Measurements from ENCODE around the gene SAP130. TPM values are rescaled to one million over a fixed set of nuclear protein-coding genes. Genes with fewer than 3 reads are reported as not detected.

Gene SAP130
- total RNA-seq, 1 experiment from 2014 or later = 45.6 TPM

GRCh38 chr2:127893494-127893893 lies 134.4 kb downstream of the SAP130 start:
- H3K79me2 ChIP-seq (ENCODE audit: insufficient read depth, low read length) = no peaks in the 10 kb centered on the region
- H3K23me2 ChIP-seq (ENCODE audit: insufficient read length, low read depth, low read length, poor library complexity, severe bottlenecking) = no peaks in the 10 kb centered on the region
- no peak overlapping the region for H2BK12ac ChIP-seq (ENCODE audit: insufficient read length, low read depth, low read length)
- H3K27ac ChIP-seq (ENCODE audit: insufficient read length, low read depth, low read length) = no peak overlapping the region
- peak; percentile 85 for DNase-seq
- H3K27me3 Mint-ChIP-seq (ENCODE audit: low read depth) = no peaks in the 10 kb centered on the region
- peak overlapping the region in 2 of 3 experiments; percentile 46 to 68; a peak in 3 of 7 replicates for H3K27ac Mint-ChIP-seq
- no peaks in the 10 kb centered on the region for H3K27me3 ChIP-seq (ENCODE audit: insufficient read depth, low read length)
- H3K4me1 Mint-ChIP-seq = peaks cover 15 to 26% of the 10 kb centered on the region in 2 experiments
- H4K91ac ChIP-seq (ENCODE audit: insufficient read length, low read depth, low read length) = no peak overlapping the region
- no peak overlapping the region for H3K14ac ChIP-seq (ENCODE audit: insufficient read depth, low read length)
- H3K9me3 ChIP-seq (ENCODE audit: control insufficient read depth, low read depth, low read length) = no peaks in the 10 kb centered on the region
- H2AFZ ChIP-seq (ENCODE audit: low read length) = no peak overlapping the region
- no peak overlapping the region for H3K23ac ChIP-seq (ENCODE audit: insufficient read length, low read depth, low read length)
- no peak overlapping the region for H2BK20ac ChIP-seq (ENCODE audit: low read depth, low read length, poor library complexity, severe bottlenecking)
- no peaks in the 10 kb centered on the region for H3K79me1 ChIP-seq (ENCODE audit: insufficient read depth, low read depth, low read length, poor library complexity, severe bottlenecking)
- no peak for TF ChIP-seq CTCF (conservative IDR thresholded peaks at IDR 0.05)
- H4K20me1 ChIP-seq (ENCODE audit: control insufficient read depth, insufficient read depth, insufficient read length) = no peaks in the 10 kb centered on the region
- H3K36me3 Mint-ChIP-seq (ENCODE audit: insufficient read depth in 1 of 3, low read depth in 3 of 3) = peaks cover 2 to 11% (median 2%) of the 10 kb centered on the region in 3 experiments; a peak in 5 of 7 replicates
- no peak overlapping the region for H4K8ac ChIP-seq (replicated peaks; ENCODE audit: insufficient read length, low read depth, low read length)
- H2BK15ac ChIP-seq (ENCODE audit: low read depth, low read length) = no peak overlapping the region
- H3K4ac ChIP-seq (ENCODE audit: low read depth, low read length) = no peak overlapping the region
- H3K4me1 ChIP-seq (ENCODE audit: insufficient read depth, low read length) = no peaks in the 10 kb centered on the region
- H2BK5ac ChIP-seq (ENCODE audit: insufficient read length, low read length) = no peak overlapping the region
- no peak overlapping the region for H3K4me2 ChIP-seq (ENCODE audit: insufficient read depth, insufficient read length, low read length)
- no peak overlapping the region for H4K5ac ChIP-seq (ENCODE audit: insufficient read length, low read depth, low read length)
- no peak overlapping the region for H2AK5ac ChIP-seq (ENCODE audit: insufficient read length, low read length)
- no peak overlapping the region for H3K56ac ChIP-seq (ENCODE audit: insufficient read length, low read depth, low read length)
- no peak overlapping the region for H3K9ac ChIP-seq (ENCODE audit: extremely low read depth, insufficient read length, low read length)
- no peak overlapping the region for H3K4me3 Mint-ChIP-seq
- H3T11ph ChIP-seq (ENCODE audit: low read length) = no peak overlapping the region
- H2BK120ac ChIP-seq (ENCODE audit: low read depth, low read length, poor library complexity, severe bottlenecking) = no peak overlapping the region
- no peak overlapping the region for H3K18ac ChIP-seq (ENCODE audit: insufficient read length, low read depth, low read length)
- peaks cover 6 to 8% of the 10 kb centered on the region in 2 experiments for H3K9me3 Mint-ChIP-seq
- no CpG with 5 or more reads among the region's 5 CpGs for WGBS (ENCODE audit: extremely low coverage, insufficient read length, low lambda C conversion rate)

All from H9 (cell line).